Measurements from ENCODE around the gene PDE4C. TPM values are rescaled to one million over a fixed set of nuclear protein-coding genes. Genes with fewer than 3 reads are reported as not detected.

PDE4C gene
- total and polyA plus RNA-seq, 9 of the 15 experiments (the other 6 are each of a cell fraction or from before 2014, with no cell fraction given): 0.04 to 0.91 (median 0.20) TPM; not detected in 1

- TF ChIP-seq BACH1 (tag; IDR thresholded peaks at IDR 0.05) (peak; percentile 85; the same call in 1 of the 2 replicates), MTA2 (IDR thresholded peaks at IDR 0.05; ENCODE audit: low read depth) (no peak), ZNF639 (CRISPR knock-in tag; conservative IDR thresholded peaks at IDR 0.05 in 1 of 2, IDR thresholded peaks at IDR 0.05 in 1 of 2) (peak in 1 of 2 experiments; percentile 96; a peak in 2 of 4 replicates), ZNF197 (CRISPR knock-in tag; IDR thresholded peaks at IDR 0.05; ENCODE audit: low read depth) (no peak), ZNF444 (CRISPR knock-in tag; IDR thresholded peaks at IDR 0.05) (no peak), KLF1 (tag; IDR thresholded peaks at IDR 0.05) (no peak), USF2 (CRISPR knock-in tag; IDR thresholded peaks at IDR 0.05) (0 out of 2 replicates have a peak, but pooled peaks have one; percentile 8), EHMT2 (IDR thresholded peaks at IDR 0.05) (no peak), ZNF280A (IDR thresholded peaks at IDR 0.05; ENCODE audit: low read depth, partially characterized antibody) (no peak), ZNF277 (CRISPR knock-in tag; IDR thresholded peaks at IDR 0.05; ENCODE audit: borderline replicate concordance) (no peak), HMGXB4 (CRISPR knock-in tag; IDR thresholded peaks at IDR 0.05) (no peak), RNF219 (CRISPR knock-in tag; IDR thresholded peaks at IDR 0.05) (no peak), KLF10 (CRISPR knock-in tag; IDR thresholded peaks at IDR 0.05) (no peak)
Observed at GRCh38 chr19:18192673-18193387, 33.4 kb downstream of the PDE4C start, which contains the start of gene MPV17L2 (continued).
